Measurements from ENCODE around the gene SSBP4.

DNA sequence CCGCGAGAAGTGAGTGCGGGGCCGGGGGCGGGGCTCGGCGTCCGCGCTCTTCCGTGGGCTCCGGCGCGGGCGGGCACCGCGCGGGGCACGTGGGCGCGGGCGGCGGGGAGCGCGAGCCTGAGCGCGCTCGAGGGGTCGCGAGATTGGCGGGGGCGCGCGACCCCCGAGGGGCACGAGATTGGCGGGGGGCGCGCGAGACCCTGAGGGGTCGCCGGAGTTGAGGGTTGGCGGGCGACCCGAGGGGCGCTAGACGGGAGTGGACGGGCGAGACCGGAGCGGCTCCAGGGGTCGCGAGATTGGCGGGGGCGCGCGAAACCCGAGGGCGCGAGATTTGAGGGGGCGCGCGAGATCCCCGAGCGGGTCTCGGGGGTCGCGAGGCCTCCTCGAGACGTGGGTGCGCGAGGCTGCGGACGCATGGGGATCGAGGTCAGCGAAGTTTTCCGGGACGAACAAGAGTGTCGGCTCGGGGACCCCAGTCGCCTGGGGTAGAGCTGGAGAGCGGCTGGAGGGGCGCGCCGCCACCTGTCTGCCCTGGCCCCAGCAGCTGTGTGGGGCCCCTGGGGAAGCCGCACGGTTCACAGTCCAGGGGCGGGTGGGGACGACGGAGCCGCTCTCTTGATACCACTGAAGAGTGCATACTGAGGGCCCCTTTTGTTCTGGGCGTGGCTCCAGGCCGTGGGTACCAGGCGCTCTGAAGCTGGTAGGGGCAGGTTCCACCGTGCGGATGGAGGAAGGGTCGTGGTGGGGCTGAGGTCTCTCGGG is 682 bp downstream of the SSBP4 start:
- TF ChIP-seq CTCF (IDR thresholded peaks at IDR 0.05; ENCODE audit: poor library complexity) (no peak), EZH2phosphoT487 (IDR thresholded peaks at IDR 0.05; ENCODE audit: low read depth, severe bottlenecking, unreplicated experiment) (no peak)

Measured in hepatocyte (in vitro differentiated cells).